ENCODE results near the gene PSMD13.

Gene PSMD13

DNA sequence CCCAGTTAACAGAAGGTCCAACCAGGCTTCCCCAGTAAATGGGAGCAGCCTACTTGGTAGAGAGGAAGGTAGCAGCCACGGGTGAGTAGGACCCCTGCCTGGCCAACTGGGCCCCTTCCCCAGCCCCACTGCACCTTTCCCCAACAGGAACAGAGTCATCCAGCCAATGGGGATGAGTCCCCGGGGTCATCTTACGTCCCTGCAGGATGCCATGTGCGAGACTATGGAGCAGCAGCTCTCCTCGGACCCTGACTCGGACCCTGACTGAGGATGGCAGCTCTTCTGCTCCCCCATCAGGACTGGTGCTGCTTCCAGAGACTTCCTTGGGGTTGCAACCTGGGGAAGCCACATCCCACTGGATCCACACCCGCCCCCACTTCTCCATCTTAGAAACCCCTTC lies 22.7 kb upstream of the PSMD13 start:
- Histone ChIP-seq H3K4me2 (ENCODE audit: low read length) (no peak overlapping the region), H3K79me2 (ENCODE audit: control insufficient read depth, low read length) (peaks cover 26% of the 10 kb centered on the region), H4K20me1 (ENCODE audit: control insufficient read depth, insufficient read depth, low read depth, low read length) (peaks cover 11% of the 10 kb centered on the region), H3K9me2 (replicated peaks; ENCODE audit: control insufficient read depth, low read length) (no peaks in the 10 kb centered on the region), H3K4me3 (ENCODE audit: low read length) (no peak overlapping the region), H3K9me3 (ENCODE audit: control insufficient read depth, insufficient read depth, low read length) (no peaks in the 10 kb centered on the region), H3K4me1 (ENCODE audit: control insufficient read depth, low read length) (peaks cover 14% of the 10 kb centered on the region), H3K27ac (ENCODE audit: low read depth, low read length) (no peak overlapping the region), H3F3A (ENCODE audit: control insufficient read depth, insufficient read depth) (peaks cover 4% of the 10 kb centered on the region; the same call in 1 of the 2 replicates), H3K36me3 (ENCODE audit: control insufficient read depth, low read length) (peaks cover 72% of the 10 kb centered on the region), H3K27me3 (ENCODE audit: control insufficient read depth, low read length) (no peaks in the 10 kb centered on the region)
- TF ChIP-seq, protein P1, sequence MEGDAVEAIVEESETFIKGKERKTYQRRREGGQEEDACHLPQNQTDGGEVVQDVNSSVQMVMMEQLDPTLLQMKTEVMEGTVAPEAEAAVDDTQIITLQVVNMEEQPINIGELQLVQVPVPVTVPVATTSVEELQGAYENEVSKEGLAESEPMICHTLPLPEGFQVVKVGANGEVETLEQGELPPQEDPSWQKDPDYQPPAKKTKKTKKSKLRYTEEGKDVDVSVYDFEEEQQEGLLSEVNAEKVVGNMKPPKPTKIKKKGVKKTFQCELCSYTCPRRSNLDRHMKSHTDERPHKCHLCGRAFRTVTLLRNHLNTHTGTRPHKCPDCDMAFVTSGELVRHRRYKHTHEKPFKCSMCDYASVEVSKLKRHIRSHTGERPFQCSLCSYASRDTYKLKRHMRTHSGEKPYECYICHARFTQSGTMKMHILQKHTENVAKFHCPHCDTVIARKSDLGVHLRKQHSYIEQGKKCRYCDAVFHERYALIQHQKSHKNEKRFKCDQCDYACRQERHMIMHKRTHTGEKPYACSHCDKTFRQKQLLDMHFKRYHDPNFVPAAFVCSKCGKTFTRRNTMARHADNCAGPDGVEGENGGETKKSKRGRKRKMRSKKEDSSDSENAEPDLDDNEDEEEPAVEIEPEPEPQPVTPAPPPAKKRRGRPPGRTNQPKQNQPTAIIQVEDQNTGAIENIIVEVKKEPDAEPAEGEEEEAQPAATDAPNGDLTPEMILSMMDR (IDR thresholded peaks at IDR 0.05; ENCODE audit: low read depth, low read length, poor library complexity, severe bottlenecking), result no peak
- no peak for TF ChIP-seq EZH2phosphoT487 (IDR thresholded peaks at IDR 0.05; ENCODE audit: borderline replicate concordance, low read length)

DNA sequence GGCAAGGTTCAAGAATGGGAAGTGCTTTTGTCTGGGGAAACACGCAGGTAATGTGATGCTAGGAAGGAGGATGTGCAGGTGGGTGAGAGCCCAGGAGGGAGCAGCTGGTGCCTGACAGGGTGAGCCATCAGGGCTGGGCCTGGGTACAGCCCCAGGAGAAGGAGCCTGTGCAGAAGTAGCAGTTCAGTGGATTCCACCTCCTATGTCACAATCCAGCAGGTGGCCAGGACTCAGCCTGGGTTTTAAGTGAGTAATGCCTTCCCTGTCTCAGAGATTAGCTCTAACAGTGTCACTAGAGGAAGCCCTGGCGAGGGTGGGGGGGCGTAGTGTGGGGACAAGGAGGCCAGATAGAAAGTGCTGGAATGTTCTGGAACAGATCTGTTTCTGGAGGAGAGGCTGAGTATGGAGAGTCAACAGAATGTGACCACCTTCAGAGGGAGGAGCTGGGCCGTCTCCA lies 21.2 kb upstream of the PSMD13 start:
- no peaks in the 10 kb centered on the region for H3K9me3 ChIP-seq (ENCODE audit: control insufficient read depth, insufficient read depth, low read length)
- peaks cover 10% of the 10 kb centered on the region for H3K79me2 ChIP-seq (ENCODE audit: control insufficient read depth, low read length)
- H3K4me2 ChIP-seq (ENCODE audit: low read length), result no peak overlapping the region
- H3K4me3 ChIP-seq (ENCODE audit: low read length), result no peak overlapping the region
- no peaks in the 10 kb centered on the region; the same call in 1 of the 2 replicates for H3K4me1 ChIP-seq (ENCODE audit: control insufficient read depth, low read length)
- no peaks in the 10 kb centered on the region for H3K9me2 ChIP-seq (replicated peaks; ENCODE audit: control insufficient read depth, low read length)
- H3K27me3 ChIP-seq (ENCODE audit: control insufficient read depth, low read length), result no peaks in the 10 kb centered on the region
- H3K27ac ChIP-seq (ENCODE audit: low read depth, low read length), result no peak overlapping the region
- no peak for TF ChIP-seq EZH2phosphoT487 (IDR thresholded peaks at IDR 0.05; ENCODE audit: borderline replicate concordance, low read length)
- TF ChIP-seq, protein P1 (IDR thresholded peaks at IDR 0.05; ENCODE audit: low read depth, low read length, poor library complexity, severe bottlenecking), result no peak
- peaks cover 4% of the 10 kb centered on the region; the same call in 1 of the 2 replicates for H3F3A ChIP-seq (ENCODE audit: control insufficient read depth, insufficient read depth)
- peaks cover 56% of the 10 kb centered on the region for H3K36me3 ChIP-seq (ENCODE audit: control insufficient read depth, low read length)
- peaks cover 3% of the 10 kb centered on the region; the same call in 1 of the 2 replicates for H4K20me1 ChIP-seq (ENCODE audit: control insufficient read depth, insufficient read depth, low read depth, low read length)

DNA sequence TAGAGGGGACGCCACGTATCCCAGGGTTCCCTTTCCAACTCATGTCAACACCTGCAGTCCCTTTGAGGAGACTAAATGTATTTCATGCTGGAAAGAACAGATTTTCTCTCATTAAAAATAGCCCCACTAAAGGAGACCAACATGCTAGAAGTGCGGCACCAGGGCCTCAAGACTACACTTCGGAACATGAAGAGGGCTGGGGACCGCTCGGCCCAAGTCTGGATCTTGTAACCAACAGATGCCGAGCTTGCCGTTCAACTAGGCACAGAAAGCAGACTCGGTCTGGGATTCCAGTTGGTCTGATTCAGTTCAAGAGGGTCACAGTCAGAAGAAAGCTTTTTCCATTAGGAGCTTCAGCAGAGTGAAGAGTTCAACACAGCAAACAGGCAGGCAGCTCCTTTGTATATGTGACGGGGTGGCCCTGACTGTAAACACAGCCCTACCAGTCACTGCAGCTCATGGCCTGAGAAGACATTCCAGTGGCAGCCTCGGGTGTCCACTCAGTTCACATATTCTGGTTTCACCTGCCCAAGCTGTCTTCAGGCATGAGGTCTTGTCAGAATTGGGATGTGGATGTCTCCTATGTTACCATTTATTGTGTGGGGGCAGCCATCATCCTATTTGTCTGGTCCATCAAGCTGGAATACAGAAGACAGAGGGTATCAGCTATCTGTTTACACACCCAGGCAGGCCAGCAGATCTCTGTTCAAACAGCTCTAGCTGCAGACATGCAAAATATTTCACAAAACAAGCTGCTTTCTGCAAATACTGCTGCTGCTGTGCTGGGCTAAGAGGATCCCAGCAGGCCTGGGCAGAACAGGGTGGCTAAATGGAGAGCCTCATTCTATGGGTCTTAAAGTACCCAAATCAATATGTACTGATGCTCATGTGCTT lies 20.4 kb upstream of the PSMD13 start:
- no peaks in the 10 kb centered on the region for H3K9me3 ChIP-seq (ENCODE audit: control insufficient read depth, insufficient read depth, low read length)
- no peak overlapping the region for H3K27ac ChIP-seq (ENCODE audit: low read depth, low read length)
- H4K20me1 ChIP-seq (ENCODE audit: control insufficient read depth, insufficient read depth, low read depth, low read length), result no peaks in the 10 kb centered on the region; the same call in 1 of the 2 replicates
- H3F3A ChIP-seq (ENCODE audit: control insufficient read depth, insufficient read depth), result peaks cover 4% of the 10 kb centered on the region; the same call in 1 of the 2 replicates
- no peak overlapping the region for H3K4me2 ChIP-seq (ENCODE audit: low read length)
- no peak overlapping the region for H3K4me3 ChIP-seq (ENCODE audit: low read length)
- TF ChIP-seq EZH2phosphoT487 (IDR thresholded peaks at IDR 0.05; ENCODE audit: borderline replicate concordance, low read length), result no peak
- TF ChIP-seq, protein P1 (IDR thresholded peaks at IDR 0.05; ENCODE audit: low read depth, low read length, poor library complexity, severe bottlenecking), result no peak
- peaks cover 49% of the 10 kb centered on the region for H3K36me3 ChIP-seq (ENCODE audit: control insufficient read depth, low read length)
- no peaks in the 10 kb centered on the region for H3K27me3 ChIP-seq (ENCODE audit: control insufficient read depth, low read length)
- H3K4me1 ChIP-seq (ENCODE audit: control insufficient read depth, low read length), result no peaks in the 10 kb centered on the region
- no peaks in the 10 kb centered on the region for H3K9me2 ChIP-seq (replicated peaks; ENCODE audit: control insufficient read depth, low read length)
- H3K79me2 ChIP-seq (ENCODE audit: control insufficient read depth, low read length), result peaks cover 3% of the 10 kb centered on the region
